Measurements from ENCODE around the gene CCDC8. TPM values are rescaled to one million over a fixed set of nuclear protein-coding genes. Genes with fewer than 3 reads are reported as not detected.

CCDC8 gene
- total RNA-seq (2022) (not detected in 2 replicates), Bru-seq, nascent RNA (not detected), BruChase-seq, experiment 1, labeled RNA remaining after a 6-hour chase (not detected), BruChase-seq, experiment 2, labeled RNA remaining after a 2-hour chase (not detected)
- long read RNA-seq, result 0 reads

GRCh38 chr19:46413262-46414031 is at the start of gene CCDC8:
TSS of gene CCDC8 (minus strand) at chr19:46413564. CDS start at chr19:46412810, 754 bp downstream.
- CTCF ChIA-PET, result interaction anchor here (0.5 to 0.9 kb wide), 2 partner anchors 41 to 294 kb away, joined by 3 read pairs; no protein-coding TSS in a partner anchor
- Mint-ChIP-seq H3K27ac (ENCODE audit: low read depth, unreplicated experiment) (no peak within 1 kb of the TSS), H3K9me3 (ENCODE audit: unreplicated experiment) (no peaks in the 10 kb centered on the region), H3K4me3 (ENCODE audit: unreplicated experiment) (no peak within 1 kb of the TSS), H3K36me3 (ENCODE audit: insufficient read depth, unreplicated experiment) (no peaks in the 10 kb centered on the region), H3K4me1 (ENCODE audit: insufficient read depth, unreplicated experiment) (peaks cover 5% of the 10 kb centered on the region), H3K27me3 (ENCODE audit: insufficient read depth, unreplicated experiment) (no peaks in the 10 kb centered on the region)
- TF ChIP-seq CTCF (IDR thresholded peaks at IDR 0.05; ENCODE audit: unreplicated experiment), result no peak
- no TSS peak for BruUV-seq (replicated peaks)
- POLR2A ChIA-PET, result no interaction called here
- intact Hi-C loops (cut with micrococcal nuclease), result no loop called here
- no peak for DNase-seq (ENCODE audit: unreplicated experiment)

GRCh38 chr19:46461537-46461936 is 48.2 kb upstream of the CCDC8 start:
- no peak for TF ChIP-seq CTCF (IDR thresholded peaks at IDR 0.05; ENCODE audit: unreplicated experiment)
- intact Hi-C loops (cut with micrococcal nuclease), result no loop called here
- POLR2A ChIA-PET, result interaction anchor here (0.6 to 3.1 kb wide), 6 partner anchors 9 to 346 kb away, joined by 3 to 31 read pairs (median 4); partner anchors contain the start of gene PNMA8A
- BruUV-seq (replicated peaks), result no TSS peak
- H3K27ac Mint-ChIP-seq (ENCODE audit: low read depth, unreplicated experiment), result no peak overlapping the region
- H3K4me3 Mint-ChIP-seq (ENCODE audit: unreplicated experiment), result no peak overlapping the region
- no peaks in the 10 kb centered on the region for H3K36me3 Mint-ChIP-seq (ENCODE audit: insufficient read depth, unreplicated experiment)
- peaks cover 3% of the 10 kb centered on the region for H3K4me1 Mint-ChIP-seq (ENCODE audit: insufficient read depth, unreplicated experiment)
- DNase-seq (ENCODE audit: unreplicated experiment), result peak; percentile 73
- CTCF ChIA-PET, result interaction anchor here (0.6 to 1.5 kb wide), 3 partner anchors 26 to 579 kb away, joined by 3 to 7 read pairs (median 4); no protein-coding TSS in a partner anchor
- H3K27me3 Mint-ChIP-seq (ENCODE audit: insufficient read depth, unreplicated experiment), result no peaks in the 10 kb centered on the region
- no peaks in the 10 kb centered on the region for H3K9me3 Mint-ChIP-seq (ENCODE audit: unreplicated experiment)

GRCh38 chr19:46460981-46461380 is 47.6 kb upstream of the CCDC8 start:
- intact Hi-C loops (cut with micrococcal nuclease), result no loop called here
- Mint-ChIP-seq H3K9me3 (ENCODE audit: unreplicated experiment) (no peaks in the 10 kb centered on the region), H3K27ac (ENCODE audit: low read depth, unreplicated experiment) (peak overlapping the region; percentile 51), H3K4me1 (ENCODE audit: insufficient read depth, unreplicated experiment) (peaks cover 4% of the 10 kb centered on the region), H3K36me3 (ENCODE audit: insufficient read depth, unreplicated experiment) (no peaks in the 10 kb centered on the region), H3K4me3 (ENCODE audit: unreplicated experiment) (no peak overlapping the region), H3K27me3 (ENCODE audit: insufficient read depth, unreplicated experiment) (no peaks in the 10 kb centered on the region)
- TF ChIP-seq CTCF (IDR thresholded peaks at IDR 0.05; ENCODE audit: unreplicated experiment), result no peak
- ChIA-PET POLR2A (interaction anchor here (0.9 to 3.1 kb wide), 6 partner anchors 9 to 346 kb away, joined by 3 to 31 read pairs (median 4); partner anchors contain the start of gene PNMA8A), CTCF (interaction anchor here (0.6 to 1.5 kb wide), 4 partner anchors 8 to 268 kb away, joined by 3 to 7 read pairs (median 4); no protein-coding TSS in a partner anchor)
- no TSS peak for BruUV-seq (replicated peaks)
- DNase-seq (ENCODE audit: unreplicated experiment), result no peak

- Mint-ChIP-seq H3K36me3 (ENCODE audit: insufficient read depth, unreplicated experiment) (no peaks in the 10 kb centered on the region), H3K4me3 (ENCODE audit: unreplicated experiment) (no peak overlapping the region), H3K27ac (ENCODE audit: low read depth, unreplicated experiment) (peak overlapping the region; percentile 51), H3K9me3 (ENCODE audit: unreplicated experiment) (no peaks in the 10 kb centered on the region), H3K4me1 (ENCODE audit: insufficient read depth, unreplicated experiment) (peaks cover 4% of the 10 kb centered on the region), H3K27me3 (ENCODE audit: insufficient read depth, unreplicated experiment) (no peaks in the 10 kb centered on the region)
- ChIA-PET CTCF (interaction anchor here (0.6 to 1.0 kb wide), 7 partner anchors 7 to 64 kb away, joined by 3 to 4 read pairs (median 3); no protein-coding TSS in a partner anchor), POLR2A (interaction anchor here (0.7 to 3.1 kb wide), 4 partner anchors 8 to 171 kb away, joined by 3 to 31 read pairs (median 4); no protein-coding TSS in a partner anchor)
- no peak for DNase-seq (ENCODE audit: unreplicated experiment)
- BruUV-seq (replicated peaks), result no TSS peak
- intact Hi-C loops (cut with micrococcal nuclease), result no loop called here
- no peak for TF ChIP-seq CTCF (IDR thresholded peaks at IDR 0.05; ENCODE audit: unreplicated experiment)
Observed at GRCh38 chr19:46460055-46460454, 46.7 kb upstream of the CCDC8 start.
